ENCODE results near the gene ASIC2. TPM values are rescaled to one million over a fixed set of nuclear protein-coding genes. Genes with fewer than 3 reads are reported as not detected.

The ASIC2 gene
- total RNA-seq, 1 experiment from 2014 or later = 0.74 TPM

- no peak overlapping the region for H3K23ac ChIP-seq (ENCODE audit: insufficient read length, low read depth, low read length)
- no peak overlapping the region for H3K4me2 ChIP-seq (ENCODE audit: insufficient read depth, insufficient read length, low read length)
- H3K9ac ChIP-seq (ENCODE audit: extremely low read depth, insufficient read length, low read length) = no peak overlapping the region
- H4K5ac ChIP-seq (ENCODE audit: insufficient read length, low read depth, low read length) = no peak overlapping the region
- TF ChIP-seq CTCF (conservative IDR thresholded peaks at IDR 0.05) = no peak
- no peaks in the 10 kb centered on the region for H3K27me3 ChIP-seq (ENCODE audit: insufficient read depth, low read length)
- no peaks in the 10 kb centered on the region for H3K9me3 ChIP-seq (ENCODE audit: control insufficient read depth, low read depth, low read length)
- no peak overlapping the region for H2BK12ac ChIP-seq (ENCODE audit: insufficient read length, low read depth, low read length)
- no peak overlapping the region for H2BK15ac ChIP-seq (ENCODE audit: low read depth, low read length)
- no CpG with 5 or more reads among the region's 1 CpG for WGBS (ENCODE audit: extremely low coverage, insufficient read length, low lambda C conversion rate)
- H3K4me1 Mint-ChIP-seq = no peaks in the 10 kb centered on the region
- H3K27me3 Mint-ChIP-seq (ENCODE audit: low read depth) = peaks cover 37% of the 10 kb centered on the region
- no peak overlapping the region for H2AFZ ChIP-seq (ENCODE audit: low read length)
- H3K79me1 ChIP-seq (ENCODE audit: insufficient read depth, low read depth, low read length, poor library complexity, severe bottlenecking) = no peaks in the 10 kb centered on the region
- H3K14ac ChIP-seq (ENCODE audit: insufficient read depth, low read length) = no peak overlapping the region
- no peak overlapping the region for H2BK5ac ChIP-seq (ENCODE audit: insufficient read length, low read length)
- no peak overlapping the region for H2BK120ac ChIP-seq (ENCODE audit: low read depth, low read length, poor library complexity, severe bottlenecking)
- H4K8ac ChIP-seq (replicated peaks; ENCODE audit: insufficient read length, low read depth, low read length) = no peak overlapping the region
- H4K91ac ChIP-seq (ENCODE audit: insufficient read length, low read depth, low read length) = no peak overlapping the region
- no peaks in the 10 kb centered on the region for H3K9me3 Mint-ChIP-seq
- H3K56ac ChIP-seq (ENCODE audit: insufficient read length, low read depth, low read length) = no peak overlapping the region
- H3K23me2 ChIP-seq (ENCODE audit: insufficient read length, low read depth, low read length, poor library complexity, severe bottlenecking) = no peaks in the 10 kb centered on the region
- H2AK5ac ChIP-seq (ENCODE audit: insufficient read length, low read length) = no peak overlapping the region
- H3K4me1 ChIP-seq (ENCODE audit: insufficient read depth, low read length) = no peaks in the 10 kb centered on the region
- no peak overlapping the region for H3K27ac Mint-ChIP-seq
- no peak overlapping the region for H3K27ac ChIP-seq (ENCODE audit: insufficient read length, low read depth, low read length)
- no peak overlapping the region for H3K4ac ChIP-seq (ENCODE audit: low read depth, low read length)
- DNase-seq = no peak
- H2BK20ac ChIP-seq (ENCODE audit: low read depth, low read length, poor library complexity, severe bottlenecking) = no peak overlapping the region
- no peaks in the 10 kb centered on the region for H3K79me2 ChIP-seq (ENCODE audit: insufficient read depth, low read length)
- H4K20me1 ChIP-seq (ENCODE audit: control insufficient read depth, insufficient read depth, insufficient read length) = no peaks in the 10 kb centered on the region
- H3K4me3 Mint-ChIP-seq = no peak overlapping the region
- H3T11ph ChIP-seq (ENCODE audit: low read length) = no peak overlapping the region
- H3K18ac ChIP-seq (ENCODE audit: insufficient read length, low read depth, low read length) = no peak overlapping the region
- H3K36me3 Mint-ChIP-seq (ENCODE audit: insufficient read depth in 1 of 3, low read depth in 3 of 3) = no peaks in the 10 kb centered on the region
These were observed 171.3 kb downstream of the ASIC2 start for GRCh38 chr17:33121756-33122155.

All from H9 (cell line).